CD8-positive, alpha-beta memory T cell (primary cell): ENCODE results near the gene HNRNPA3. TPM values are rescaled to one million over a fixed set of nuclear protein-coding genes. Genes with fewer than 3 reads are reported as not detected.
A peak's percentile ranks its signal among the peaks of the same experiment; 100 is the strongest.
"Not testable (repeated sequence)": the region's sequence is repeated elsewhere in the genome, so short reads cannot be mapped to it uniquely, and the experiment has no call there.

ENCODE experiments used
- CTCF ChIA-PET: fragments of 350-600 bp; sonication (Branson Sonifier 250); formaldehyde crosslinking; loops from one replicate; lab custom pipeline; 2021; ENCODE audit warnings: antibody characterized with exemption; lab: Charles Lee
- POLR2A ChIA-PET: fragments of 350-600 bp; sonication (Branson Sonifier 250); formaldehyde crosslinking; loops from one replicate; lab custom pipeline; 2021; ENCODE audit warnings: antibody characterized with exemption; lab: Charles Lee
- DNase-seq, 5 donors: peaks; one replicate each; pipeline versions ENCODE4 v3.0.0 to v3.0.0-alpha.2; 2020 to 2022; ENCODE audit warnings: mixed read lengths in 1 of 5
- H3K27ac ChIP-seq: one replicate; pipeline ENCODE4 v1.7.0; 2013; ENCODE audit warnings: low read depth, mild to moderate bottlenecking, low read length, moderate library complexity
- H3K27me3 ChIP-seq: 2 replicates; pipeline ENCODE4 v1.7.0; 2013; ENCODE audit warnings: low read length, mild to moderate bottlenecking; ENCODE audit not compliant: insufficient read depth, poor library complexity, severe bottlenecking
- H3K36me3 ChIP-seq: 2 replicates; pipeline ENCODE4 v1.7.0; 2013; ENCODE audit warnings: mild to moderate bottlenecking, low read length, moderate library complexity; ENCODE audit not compliant: insufficient read depth
- H3K4me1 ChIP-seq: 2 replicates; pipeline ENCODE4 v1.7.0; 2013; ENCODE audit warnings: mild to moderate bottlenecking, low read length, moderate library complexity; ENCODE audit not compliant: insufficient read depth
- H3K4me3 ChIP-seq: 2 replicates; pipeline ENCODE4 v1.7.0; 2013; ENCODE audit warnings: mild to moderate bottlenecking, low read length
- H3K9me3 ChIP-seq: 2 replicates; pipeline ENCODE4 v1.7.0; 2013; ENCODE audit warnings: mild to moderate bottlenecking, low read length
- H3K27ac Mint-ChIP-seq, 8 donors: one replicate each; pipeline ENCODE4 v1.8.0; 2020 to 2021; ENCODE audit warnings: mixed read lengths in 8 of 8, mild to moderate bottlenecking in 6 of 8, inconsistent platforms in 3 of 8, moderate library complexity in 3 of 8
- H3K27me3 Mint-ChIP-seq, 2 donors: one replicate each; pipeline ENCODE4 v1.8.0; 2020 to 2021; ENCODE audit warnings: mixed read lengths in 2 of 2, mild to moderate bottlenecking in 1 of 2, moderate library complexity in 1 of 2
- H3K36me3 Mint-ChIP-seq, 3 donors: one replicate each; pipeline ENCODE4 v1.8.0; 2020 to 2021; ENCODE audit warnings: mixed read lengths in 3 of 3, inconsistent platforms in 1 of 3, mild to moderate bottlenecking in 1 of 3
- H3K4me1 Mint-ChIP-seq, 3 donors: one replicate each; pipeline ENCODE4 v1.8.0; 2020 to 2021; ENCODE audit warnings: mixed read lengths in 3 of 3, inconsistent platforms in 1 of 3, mild to moderate bottlenecking in 1 of 3
- H3K4me3 Mint-ChIP-seq, 7 donors: one replicate each; pipeline ENCODE4 v1.8.0; 2020 to 2021; ENCODE audit warnings: mixed read lengths in 7 of 7, mild to moderate bottlenecking in 6 of 7, moderate library complexity in 4 of 7, inconsistent platforms in 2 of 7
- H3K9me3 Mint-ChIP-seq, 5 donors: one replicate each; pipeline ENCODE4 v1.8.0; 2020 to 2022; ENCODE audit warnings: mixed read lengths in 5 of 5, mild to moderate bottlenecking in 3 of 5, moderate library complexity in 2 of 5, inconsistent platforms in 1 of 5
- polyA plus RNA-seq: library from polyadenylated mRNA; unstranded; fragments of 300-500 nt; fragmentation: Illumina TruSeq; gene quantifications from one replicate; pipeline ENCODE4 v1.2.3, GENCODE V29; 2021
- total RNA-seq, 2 experiments: library from RNA; stranded (reverse); gene quantifications; one replicate each; pipeline ENCODE4 v1.2.3, GENCODE V29; 2021

Gene HNRNPA3
- total and polyA plus RNA-seq, 3 experiments from 2014 or later: 58.3 to 216 (median 203) TPM

GRCh38 chr2:177192788-177193187 is 19.8 kb upstream of the HNRNPA3 start:
- CTCF ChIA-PET: no interaction called here
- no peaks in the 10 kb centered on the region for H3K27me3 Mint-ChIP-seq
- H3K27ac ChIP-seq: no peak overlapping the region
- H3K4me3 Mint-ChIP-seq: no peak overlapping the region
- no peaks in the 10 kb centered on the region for H3K9me3 ChIP-seq
- H3K4me1 Mint-ChIP-seq: peaks cover 0 to 4% (median 2%) of the 10 kb centered on the region in 3 donors
- H3K27ac Mint-ChIP-seq: no peak overlapping the region
- no peaks in the 10 kb centered on the region for H3K36me3 Mint-ChIP-seq
- H3K4me3 ChIP-seq: no peak overlapping the region
- no peaks in the 10 kb centered on the region for H3K27me3 ChIP-seq
- POLR2A ChIA-PET: no interaction called here
- no peaks in the 10 kb centered on the region for H3K4me1 ChIP-seq
- no peaks in the 10 kb centered on the region for H3K9me3 Mint-ChIP-seq
- no peak for DNase-seq
- H3K36me3 ChIP-seq: no peaks in the 10 kb centered on the region

- no peaks in the 10 kb centered on the region for H3K36me3 Mint-ChIP-seq
- Histone ChIP-seq H3K36me3 (no peaks in the 10 kb centered on the region), H3K27me3 (no peaks in the 10 kb centered on the region), H3K9me3 (no peaks in the 10 kb centered on the region), H3K27ac (no peak overlapping the region), H3K4me3 (no peak overlapping the region), H3K4me1 (no peaks in the 10 kb centered on the region)
- H3K9me3 Mint-ChIP-seq: no peaks in the 10 kb centered on the region
- peak overlapping the region in 5 of 8 donors; percentile 0 to 61 (median 56) for H3K27ac Mint-ChIP-seq
- H3K27me3 Mint-ChIP-seq: no peaks in the 10 kb centered on the region
- peaks cover 0 to 4% (median 2%) of the 10 kb centered on the region in 3 donors for H3K4me1 Mint-ChIP-seq
- ChIA-PET POLR2A (no interaction called here), CTCF (no interaction called here)
- H3K4me3 Mint-ChIP-seq: peak overlapping the region in 3 of 7 donors; percentile 30 to 57 (median 48)
- DNase-seq: no peak
These were observed 19.4 kb upstream of the HNRNPA3 start for GRCh38 chr2:177193240-177193639.

GRCh38 chr2:177195194-177195593 is 17.4 kb upstream of the HNRNPA3 start:
- POLR2A ChIA-PET: no interaction called here
- H3K36me3 ChIP-seq: no peaks in the 10 kb centered on the region

GRCh38 chr2:177200419-177200818 is 12.2 kb upstream of the HNRNPA3 start:
- H3K27me3 ChIP-seq, H3K9me3 ChIP-seq, H3K36me3 ChIP-seq, H3K4me1 ChIP-seq, H3K27ac ChIP-seq, POLR2A ChIA-PET, DNase-seq, H3K9me3 Mint-ChIP-seq, H3K36me3 Mint-ChIP-seq, H3K27me3 Mint-ChIP-seq, H3K4me1 Mint-ChIP-seq, H3K4me3 ChIP-seq, H3K4me3 Mint-ChIP-seq: not testable (repeated sequence)
- peak overlapping the region in 1 of 8 donors; percentile 60 for H3K27ac Mint-ChIP-seq
- CTCF ChIA-PET: interaction anchor here (0.9 to 1.4 kb wide), 3 partner anchors 11 to 63 kb away, joined by 3 to 6 read pairs (median 3); no protein-coding TSS in a partner anchor

More at GRCh38 chr2:177195194-177195593, 17.4 kb upstream of the HNRNPA3 start:
- Histone ChIP-seq H3K4me3 (no peak overlapping the region), H3K9me3 (no peaks in the 10 kb centered on the region), H3K27ac (no peak overlapping the region), H3K27me3 (no peaks in the 10 kb centered on the region), H3K4me1 (no peaks in the 10 kb centered on the region)
- Mint-ChIP-seq H3K4me3 (no peak overlapping the region), H3K36me3 (no peaks in the 10 kb centered on the region), H3K9me3 (no peaks in the 10 kb centered on the region), H3K4me1 (peaks cover 0 to 4% (median 2%) of the 10 kb centered on the region in 3 donors), H3K27me3 (no peaks in the 10 kb centered on the region), H3K27ac (no peak overlapping the region)
- DNase-seq: no peak
- CTCF ChIA-PET: interaction anchor here (1.0 kb wide), 1 partner anchor 69 kb away, joined by 4 read pairs; the partner anchor contains the start of gene NFE2L2

- H3K4me3 ChIP-seq: no peak overlapping the region
- Mint-ChIP-seq H3K27ac (peak overlapping the region in 1 of 8 donors; percentile 31), H3K4me3 (no peak overlapping the region), H3K36me3 (no peaks in the 10 kb centered on the region), H3K9me3 (no peaks in the 10 kb centered on the region), H3K27me3 (peaks cover 0 to 1% of the 10 kb centered on the region in 2 donors), H3K4me1 (no peaks in the 10 kb centered on the region)
- no peaks in the 10 kb centered on the region for H3K27me3 ChIP-seq
- H3K9me3 ChIP-seq: no peaks in the 10 kb centered on the region
- CTCF ChIA-PET: interaction anchor here (1.0 kb wide), 1 partner anchor 10 kb away, joined by 3 read pairs; no protein-coding TSS in a partner anchor
- H3K27ac ChIP-seq: no peak overlapping the region
- no peak for DNase-seq
- H3K36me3 ChIP-seq: no peaks in the 10 kb centered on the region
- POLR2A ChIA-PET: interaction anchor here (1.6 kb wide), 1 partner anchor 10 kb away, joined by 8 read pairs; the partner anchor contains the start of gene HNRNPA3
- H3K4me1 ChIP-seq: no peaks in the 10 kb centered on the region
These were observed 10.7 kb upstream of the HNRNPA3 start for GRCh38 chr2:177201919-177202346.

- H3K27me3 ChIP-seq: no peaks in the 10 kb centered on the region
- no peaks in the 10 kb centered on the region for H3K36me3 ChIP-seq
- H3K9me3 ChIP-seq: no peaks in the 10 kb centered on the region
- H3K27me3 Mint-ChIP-seq: peaks cover 0 to 1% of the 10 kb centered on the region in 2 donors
- H3K4me1 Mint-ChIP-seq: no peaks in the 10 kb centered on the region
- H3K4me1 ChIP-seq: no peaks in the 10 kb centered on the region
- no peak overlapping the region for H3K27ac ChIP-seq
- H3K4me3 ChIP-seq: no peak overlapping the region
- POLR2A ChIA-PET: no interaction called here
- no peaks in the 10 kb centered on the region for H3K9me3 Mint-ChIP-seq
- no peak for DNase-seq
- no peaks in the 10 kb centered on the region for H3K36me3 Mint-ChIP-seq
- CTCF ChIA-PET: interaction anchor here (1.0 kb wide), 1 partner anchor 40 kb away, joined by 4 read pairs; no protein-coding TSS in a partner anchor
- no peak overlapping the region for H3K4me3 Mint-ChIP-seq
- H3K27ac Mint-ChIP-seq: peak overlapping the region in 2 of 8 donors; percentile 25
These were observed 8.2 kb upstream of the HNRNPA3 start for GRCh38 chr2:177204417-177204816.

GRCh38 chr2:177207101-177207500 is 5.5 kb upstream of the HNRNPA3 start:
- H3K27me3 Mint-ChIP-seq: peaks cover 0 to 1% of the 10 kb centered on the region in 2 donors
- no peak overlapping the region for H3K27ac ChIP-seq
- no peaks in the 10 kb centered on the region for H3K9me3 ChIP-seq
- H3K36me3 Mint-ChIP-seq: peaks cover 0 to 3% (median 0%) of the 10 kb centered on the region in 3 donors
- H3K4me1 ChIP-seq: peaks cover 16% of the 10 kb centered on the region
- ChIA-PET POLR2A (no interaction called here), CTCF (no interaction called here)
- DNase-seq: no peak
- H3K4me1 Mint-ChIP-seq: peaks cover 14 to 16% (median 16%) of the 10 kb centered on the region in 3 donors
- H3K36me3 ChIP-seq: no peaks in the 10 kb centered on the region
- H3K4me3 Mint-ChIP-seq: no peak overlapping the region
- H3K4me3 ChIP-seq: no peak overlapping the region
- peak overlapping the region in 2 of 8 donors; percentile 42 to 48 for H3K27ac Mint-ChIP-seq
- H3K9me3 Mint-ChIP-seq: no peaks in the 10 kb centered on the region
- H3K27me3 ChIP-seq: no peaks in the 10 kb centered on the region

- Histone ChIP-seq H3K4me1 (peaks cover 41% of the 10 kb centered on the region), H3K27me3 (no peaks in the 10 kb centered on the region), H3K27ac (peak overlapping the region; percentile 100), H3K9me3 (no peaks in the 10 kb centered on the region), H3K4me3 (peak overlapping the region; percentile 85), H3K36me3 (peaks cover 4% of the 10 kb centered on the region)
- ChIA-PET CTCF (interaction anchor here (0.9 to 1.7 kb wide), 7 partner anchors 9 to 63 kb away, joined by 3 to 37 read pairs (median 7); partner anchors contain the start of gene NFE2L2), POLR2A (interaction anchor here (0.7 to 4.8 kb wide), 6 partner anchors 8 to 182 kb away, joined by 3 to 145 read pairs (median 7); partner anchors contain the start of gene NFE2L2)
- H3K27ac Mint-ChIP-seq: peak overlapping the region; percentile 99 to 100 (median 100)
- peaks cover 0 to 8% of the 10 kb centered on the region in 2 donors for H3K27me3 Mint-ChIP-seq
- H3K4me3 Mint-ChIP-seq: peak overlapping the region; percentile 91 to 99 (median 93)
- H3K9me3 Mint-ChIP-seq: no peaks in the 10 kb centered on the region
- H3K36me3 Mint-ChIP-seq: peaks cover 6 to 38% (median 6%) of the 10 kb centered on the region in 3 donors
- peaks cover 39 to 48% (median 46%) of the 10 kb centered on the region in 3 donors for H3K4me1 Mint-ChIP-seq
- DNase-seq: no peak
These were observed 1.4 kb upstream of the HNRNPA3 start for GRCh38 chr2:177211169-177211568.
